ENCODE data around the gene GALNT18. TPM values are rescaled to one million over a fixed set of nuclear protein-coding genes. Genes with fewer than 3 reads are reported as not detected.

Gene GALNT18
- total RNA-seq, 1 experiment from 2014 or later = not detected

DNA sequence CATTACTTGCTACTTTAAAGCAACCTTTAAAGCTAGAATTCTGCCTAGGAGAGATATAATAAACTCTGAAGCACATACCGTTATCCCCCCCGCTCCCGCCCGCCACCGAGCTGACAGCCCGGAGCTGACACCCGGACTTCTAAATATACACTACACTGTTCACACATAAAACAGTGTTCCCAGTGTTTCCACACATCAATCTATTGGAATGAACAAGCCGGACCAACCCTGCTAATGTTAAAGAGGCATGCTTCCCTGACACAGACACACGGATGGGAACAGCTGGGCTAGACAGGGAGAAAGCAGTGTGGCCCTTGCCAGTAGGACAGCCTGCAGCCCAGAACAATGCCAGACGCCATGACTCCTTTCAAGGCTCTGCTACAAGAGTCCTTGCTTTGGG lies 160.3 kb downstream of the GALNT18 start:
- no peak overlapping the region for H2AFZ ChIP-seq
- intact Hi-C loops (cut with micrococcal nuclease; ENCODE audit: unreplicated experiment) = no loop called here
- H3K4me2 ChIP-seq = no peak overlapping the region
- no peaks in the 10 kb centered on the region for H3K79me2 ChIP-seq (ENCODE audit: low read depth)
- no peaks in the 10 kb centered on the region for H3F3A ChIP-seq (ENCODE audit: insufficient read depth, low read depth)
- TF ChIP-seq EZH2 (IDR thresholded peaks at IDR 0.05; ENCODE audit: low read depth) = no peak
- TF ChIP-seq, protein P1, sequence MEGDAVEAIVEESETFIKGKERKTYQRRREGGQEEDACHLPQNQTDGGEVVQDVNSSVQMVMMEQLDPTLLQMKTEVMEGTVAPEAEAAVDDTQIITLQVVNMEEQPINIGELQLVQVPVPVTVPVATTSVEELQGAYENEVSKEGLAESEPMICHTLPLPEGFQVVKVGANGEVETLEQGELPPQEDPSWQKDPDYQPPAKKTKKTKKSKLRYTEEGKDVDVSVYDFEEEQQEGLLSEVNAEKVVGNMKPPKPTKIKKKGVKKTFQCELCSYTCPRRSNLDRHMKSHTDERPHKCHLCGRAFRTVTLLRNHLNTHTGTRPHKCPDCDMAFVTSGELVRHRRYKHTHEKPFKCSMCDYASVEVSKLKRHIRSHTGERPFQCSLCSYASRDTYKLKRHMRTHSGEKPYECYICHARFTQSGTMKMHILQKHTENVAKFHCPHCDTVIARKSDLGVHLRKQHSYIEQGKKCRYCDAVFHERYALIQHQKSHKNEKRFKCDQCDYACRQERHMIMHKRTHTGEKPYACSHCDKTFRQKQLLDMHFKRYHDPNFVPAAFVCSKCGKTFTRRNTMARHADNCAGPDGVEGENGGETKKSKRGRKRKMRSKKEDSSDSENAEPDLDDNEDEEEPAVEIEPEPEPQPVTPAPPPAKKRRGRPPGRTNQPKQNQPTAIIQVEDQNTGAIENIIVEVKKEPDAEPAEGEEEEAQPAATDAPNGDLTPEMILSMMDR (conservative IDR thresholded peaks at IDR 0.05) = no peak
- BruUV-seq (replicated peaks) = no TSS peak
- H4K20me1 ChIP-seq (ENCODE audit: insufficient read depth) = no peaks in the 10 kb centered on the region
- DNase-seq = no peak
- H3K27ac ChIP-seq = no peak overlapping the region
- H3K9me3 ChIP-seq (ENCODE audit: insufficient read depth, low read depth) = no peaks in the 10 kb centered on the region
- no peaks in the 10 kb centered on the region for H3K4me1 ChIP-seq (replicated peaks; ENCODE audit: insufficient read depth)
- no peaks in the 10 kb centered on the region for H3K9me2 ChIP-seq (ENCODE audit: insufficient read depth)
- ChIA-PET POLR2A (ENCODE audit: unreplicated experiment) (no interaction called here), CTCF (no interaction called here)
- H3K36me3 ChIP-seq (ENCODE audit: low read depth) = no peaks in the 10 kb centered on the region
- H3K27me3 ChIP-seq (ENCODE audit: insufficient read depth, low read depth) = peaks cover 40% of the 10 kb centered on the region
- no peak overlapping the region for H3K4me3 ChIP-seq

DNA sequence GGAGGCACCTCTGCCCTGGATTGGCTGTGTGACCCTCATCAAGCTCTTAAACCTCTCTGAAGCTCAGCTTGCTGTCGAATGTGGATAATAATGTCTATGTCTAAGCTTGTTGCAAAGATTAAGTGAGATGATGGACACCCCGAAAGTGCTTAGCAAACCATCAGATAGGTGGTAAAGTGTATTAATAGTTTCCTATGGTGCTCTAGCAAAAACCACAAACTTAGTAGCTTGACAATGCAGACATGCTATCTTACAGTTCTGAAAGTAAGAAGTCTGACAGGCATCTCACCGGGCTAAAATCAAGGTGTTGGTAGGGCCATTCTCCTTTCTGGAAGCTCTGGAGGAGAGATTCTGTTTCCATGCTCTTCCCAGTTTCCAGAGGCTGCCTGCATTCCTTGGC lies 162.2 kb downstream of the GALNT18 start:
- H3K4me1 ChIP-seq (replicated peaks; ENCODE audit: insufficient read depth) = no peaks in the 10 kb centered on the region
- H3K9me3 ChIP-seq (ENCODE audit: insufficient read depth, low read depth) = no peaks in the 10 kb centered on the region
- TF ChIP-seq EZH2 (IDR thresholded peaks at IDR 0.05; ENCODE audit: low read depth) = no peak
- TF ChIP-seq, protein P1 (conservative IDR thresholded peaks at IDR 0.05) = no peak
- no peak overlapping the region for H3K4me3 ChIP-seq
- no TSS peak for BruUV-seq (replicated peaks)
- H4K20me1 ChIP-seq (ENCODE audit: insufficient read depth) = no peaks in the 10 kb centered on the region
- no peaks in the 10 kb centered on the region for H3K36me3 ChIP-seq (ENCODE audit: low read depth)
- no peaks in the 10 kb centered on the region for H3K79me2 ChIP-seq (ENCODE audit: low read depth)
- ChIA-PET CTCF (no interaction called here), POLR2A (ENCODE audit: unreplicated experiment) (no interaction called here)
- H3K4me2 ChIP-seq = no peak overlapping the region
- DNase-seq = no peak
- intact Hi-C loops (cut with micrococcal nuclease; ENCODE audit: unreplicated experiment) = no loop called here
- H3F3A ChIP-seq (ENCODE audit: insufficient read depth, low read depth) = no peaks in the 10 kb centered on the region
- H3K27me3 ChIP-seq (ENCODE audit: insufficient read depth, low read depth) = peaks cover 46% of the 10 kb centered on the region
- H3K9me2 ChIP-seq (ENCODE audit: insufficient read depth) = no peaks in the 10 kb centered on the region
- no peak overlapping the region for H2AFZ ChIP-seq
- H3K27ac ChIP-seq = no peak overlapping the region

DNA sequence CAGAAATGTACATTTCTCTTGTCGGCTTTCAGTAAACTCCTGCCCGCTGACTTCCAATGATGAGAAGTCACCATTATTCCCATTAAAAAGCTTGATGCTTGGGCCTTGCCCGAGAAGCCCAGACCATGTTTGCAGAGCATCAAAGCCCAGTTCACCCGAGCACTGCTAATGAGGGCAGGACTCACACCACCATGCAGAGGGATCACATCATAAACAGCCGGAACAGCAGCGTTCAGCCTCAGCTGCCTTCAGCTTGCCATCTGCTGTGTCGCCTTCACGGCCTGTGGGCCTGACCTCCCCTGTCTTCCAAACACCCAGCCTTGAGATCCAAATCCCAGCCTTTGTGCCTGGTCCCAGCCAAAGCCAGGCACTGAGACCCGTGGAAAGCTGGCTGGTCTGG lies 163.3 kb downstream of the GALNT18 start:
- H3K27me3 ChIP-seq (ENCODE audit: insufficient read depth, low read depth) = peaks cover 54% of the 10 kb centered on the region
- ChIA-PET POLR2A (ENCODE audit: unreplicated experiment) (no interaction called here), CTCF (no interaction called here)
- no peaks in the 10 kb centered on the region for H3K9me3 ChIP-seq (ENCODE audit: insufficient read depth, low read depth)
- no peak for DNase-seq
- H3K27ac ChIP-seq = no peak overlapping the region
- H3K4me3 ChIP-seq = no peak overlapping the region
- no peaks in the 10 kb centered on the region for H3K4me1 ChIP-seq (replicated peaks; ENCODE audit: insufficient read depth)
- TF ChIP-seq, protein P1 (conservative IDR thresholded peaks at IDR 0.05) = no peak
- no peak for TF ChIP-seq EZH2 (IDR thresholded peaks at IDR 0.05; ENCODE audit: low read depth)
- H2AFZ ChIP-seq = no peak overlapping the region
- no TSS peak for BruUV-seq (replicated peaks)
- no peaks in the 10 kb centered on the region for H3K9me2 ChIP-seq (ENCODE audit: insufficient read depth)
- no peaks in the 10 kb centered on the region for H3K79me2 ChIP-seq (ENCODE audit: low read depth)
- no peaks in the 10 kb centered on the region for H4K20me1 ChIP-seq (ENCODE audit: insufficient read depth)
- no peak overlapping the region for H3K4me2 ChIP-seq
- intact Hi-C loops (cut with micrococcal nuclease; ENCODE audit: unreplicated experiment) = no loop called here
- no peaks in the 10 kb centered on the region for H3F3A ChIP-seq (ENCODE audit: insufficient read depth, low read depth)
- no peaks in the 10 kb centered on the region for H3K36me3 ChIP-seq (ENCODE audit: low read depth)
